Vagina (tissue), 2 donors: ENCODE measurements around the gene NAA10.

Experiments used
- CTCF ChIP-seq, 3 experiments: fragments of 450-650 bp in 2 of 3; fragments of 200-600 bp in 1 of 3; sonication (generic) in 1 of 3; IDR thresholded peaks; one replicate each; pipeline ENCODE4 v1.5.1; 2017 to 2019; ENCODE audit warnings: antibody characterized with exemption in 3 of 3, mild to moderate bottlenecking in 2 of 3, moderate library complexity in 2 of 3
- POLR2A ChIP-seq, 2 donors: fragments of 450-650 bp; IDR thresholded peaks; one replicate each; pipeline ENCODE4 v1.6.1; 2017; ENCODE audit warnings: antibody characterized with exemption in 2 of 2, mild to moderate bottlenecking in 2 of 2, moderate library complexity in 2 of 2
- POLR2AphosphoS5 ChIP-seq, 2 donors: sonication (generic); formaldehyde crosslinking; IDR thresholded peaks; one replicate each; pipeline ENCODE4 v1.9.0; 2017; ENCODE audit warnings: antibody characterized with exemption in 2 of 2, mild to moderate bottlenecking in 2 of 2, low read depth in 1 of 2; ENCODE audit not compliant: insufficient read depth in 1 of 2

- no peak for TF ChIP-seq POLR2A (IDR thresholded peaks at IDR 0.05)
- TF ChIP-seq CTCF (IDR thresholded peaks at IDR 0.05) = no peak
- TF ChIP-seq POLR2AphosphoS5 (IDR thresholded peaks at IDR 0.05; ENCODE audit: insufficient read depth in 1 of 2, low read depth in 1 of 2) = no peak
Measured at GRCh38 chrX:153970357-153971123, 35.7 kb upstream of the NAA10 start.
